GM23338 (cell line): ENCODE results near the gene YLPM1. TPM values are rescaled to one million over a fixed set of nuclear protein-coding genes. Genes with fewer than 3 reads are reported as not detected.

Source experiments
- ATAC-seq: fragments of 200-7000 bp; cut with Tn5 transposase; 3 replicates; pipeline ENCODE4 v1.9.1; 2020
- DNase-seq: peaks from one replicate; pipeline ENCODE4 v3.0.0-alpha.2; 2015; ENCODE audit warnings: low spot score
- H2AFZ ChIP-seq: fragments of 200-600 bp; sonication (generic); 2 replicates; pipeline ENCODE4 v1.8.0; 2016; ENCODE audit warnings: antibody characterized with exemption, mild to moderate bottlenecking, moderate library complexity
- H3F3A ChIP-seq: fragments of 200-600 bp; sonication (generic); replicated peaks from 2 replicates; pipeline ENCODE4 v1.8.0; 2017; ENCODE audit warnings: antibody characterized with exemption, mixed run types, low read depth
- H3K27ac ChIP-seq: fragments of 200-600 bp; sonication (generic); 2 replicates; pipeline ENCODE4 v1.6.1; 2016; ENCODE audit warnings: low read depth
- H3K27me3 ChIP-seq: fragments of 200-600 bp; sonication (generic); 2 replicates; pipeline ENCODE4 v1.8.0; 2016; ENCODE audit warnings: mild to moderate bottlenecking, mixed run types, moderate library complexity; ENCODE audit not compliant: insufficient read depth
- H3K36me3 ChIP-seq: fragments of 200-600 bp; sonication (generic); 2 replicates; pipeline ENCODE4 v1.8.0; 2016; ENCODE audit warnings: mild to moderate bottlenecking; ENCODE audit not compliant: insufficient read depth
- H3K4me1 ChIP-seq: fragments of 200-600 bp; sonication (generic); 2 replicates; pipeline ENCODE4 v1.8.0; 2016; ENCODE audit warnings: mild to moderate bottlenecking, moderate library complexity; ENCODE audit not compliant: insufficient read depth
- H3K4me2 ChIP-seq: fragments of 200-600 bp; sonication (generic); 2 replicates; pipeline ENCODE4 v1.7.1; 2017; ENCODE audit warnings: mixed run types
- H3K4me3 ChIP-seq: fragments of 200-600 bp; sonication (generic); 2 replicates; pipeline ENCODE4 v1.6.1; 2016; ENCODE audit warnings: mixed run types
- H3K79me2 ChIP-seq: fragments of 200-600 bp; sonication (generic); replicated peaks from 2 replicates; pipeline ENCODE4 v1.8.0; 2017; ENCODE audit warnings: mild to moderate bottlenecking; ENCODE audit not compliant: insufficient read depth
- H3K9me2 ChIP-seq: fragments of 200-600 bp; sonication (generic); 2 replicates; pipeline ENCODE4 v1.8.0; 2017; ENCODE audit not compliant: insufficient read depth
- H4K20me1 ChIP-seq: fragments of 200-600 bp; sonication (generic); replicated peaks from 2 replicates; pipeline ENCODE4 v1.8.0; 2017; ENCODE audit warnings: mild to moderate bottlenecking; ENCODE audit not compliant: insufficient read depth
- H3K27ac Mint-ChIP-seq: 2 replicates; pipeline ENCODE4 v1.8.0; 2020; ENCODE audit warnings: inconsistent platforms, mild to moderate bottlenecking, moderate library complexity, mixed read lengths
- H3K27me3 Mint-ChIP-seq: 3 replicates; pipeline ENCODE4 v1.8.0; 2022; ENCODE audit warnings: low read depth, mild to moderate bottlenecking, moderate library complexity, mixed read lengths, inconsistent platforms; ENCODE audit not compliant: insufficient read depth, poor library complexity
- H3K36me3 Mint-ChIP-seq: 3 replicates; pipeline ENCODE4 v1.8.0; 2021; ENCODE audit warnings: low read depth, mild to moderate bottlenecking, inconsistent platforms, moderate library complexity, mixed read lengths
- H3K4me1 Mint-ChIP-seq: 3 replicates; pipeline ENCODE4 v1.8.0; 2020; ENCODE audit warnings: mild to moderate bottlenecking, inconsistent platforms, mixed read lengths
- H3K4me3 Mint-ChIP-seq: 3 replicates; pipeline ENCODE4 v1.8.0; 2021; ENCODE audit warnings: moderate library complexity, mild to moderate bottlenecking, inconsistent platforms, mixed read lengths
- H3K9me3 Mint-ChIP-seq: 3 replicates; pipeline ENCODE4 v1.8.0; 2020; ENCODE audit warnings: moderate library complexity, mild to moderate bottlenecking, inconsistent platforms, mixed read lengths
- CREB1 ChIP-seq: fragments of 250-450 bp; sonication (Bioruptor Pico); IDR thresholded peaks from 2 replicates; pipeline ENCODE4 v1.5.0; 2020; ENCODE audit warnings: low read depth, mild to moderate bottlenecking, moderate library complexity
- EZH2phosphoT487 ChIP-seq: fragments of 200-600 bp; sonication (generic); IDR thresholded peaks from one replicate; pipeline ENCODE4 v1.8.1; 2018; ENCODE audit warnings: antibody characterized with exemption; ENCODE audit not compliant: unreplicated experiment
- NANOG ChIP-seq: IDR thresholded peaks from 2 replicates; pipeline ENCODE4 v1.6.1; 2016; ENCODE audit warnings: antibody characterized with exemption, borderline replicate concordance
- POLR2AphosphoS5 ChIP-seq: IDR thresholded peaks from 2 replicates; pipeline ENCODE4 v1.6.1; 2016; ENCODE audit warnings: antibody characterized with exemption, low read depth
- ZNF114 ChIP-seq: fragments of 250-450 bp; sonication (Bioruptor Pico); IDR thresholded peaks from 2 replicates; pipeline ENCODE4 v1.5.0; 2020; ENCODE audit warnings: mild to moderate bottlenecking, moderate library complexity
- polyA plus RNA-seq: library from polyadenylated mRNA; unstranded; fragments of >200 nt; fragmentation: Nextera tagmentation; extraction: Ambion mirVana; gene quantifications from 2 replicates; pipeline ENCODE4 v1.2.1, GENCODE V29; 2016
- total RNA-seq: library from RNA; depleted of rRNA; stranded (reverse); fragments of >200 nt; shearing (Covaris generic); gene quantifications from 2 replicates; pipeline ENCODE4 v1.2.3, GENCODE V29; 2014
- TF ChIP-seq, protein P1 (sequence below): fragments of 250-450 bp; sonication (Bioruptor Pico); IDR thresholded peaks from 2 replicates; pipeline ENCODE4 v1.5.0; 2020; ENCODE audit warnings: mild to moderate bottlenecking, moderate library complexity
- TF ChIP-seq, protein P2 (sequence below): IDR thresholded peaks from one replicate; pipeline ENCODE4 v1.6.1; 2018; ENCODE audit warnings: antibody characterized with exemption; ENCODE audit not compliant: unreplicated experiment

Gene YLPM1
- total and polyA plus RNA-seq, 2 experiments from 2014 or later, result 39.2 to 58.4 TPM

DNA sequence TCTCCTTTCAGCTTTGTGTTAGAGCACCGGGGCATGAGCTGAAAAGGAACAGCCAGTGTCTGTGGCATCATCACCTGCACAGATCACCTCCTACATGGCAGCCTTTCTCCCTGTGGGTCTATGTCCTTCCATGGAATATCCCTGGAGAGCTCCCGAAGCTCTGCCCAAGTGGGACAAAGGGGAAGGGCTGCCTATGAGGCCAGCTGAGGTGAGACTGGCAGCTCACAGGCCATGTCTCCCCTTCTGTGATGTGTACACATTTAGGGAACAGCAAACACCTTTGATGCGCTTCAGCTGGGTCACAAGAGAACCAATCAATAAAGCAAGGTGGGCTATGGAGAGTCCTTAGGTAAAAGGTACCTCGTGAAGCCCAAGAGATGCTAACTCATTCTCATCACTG lies 108.7 kb downstream of the YLPM1 start (continued):
- TF ChIP-seq, protein P1, sequence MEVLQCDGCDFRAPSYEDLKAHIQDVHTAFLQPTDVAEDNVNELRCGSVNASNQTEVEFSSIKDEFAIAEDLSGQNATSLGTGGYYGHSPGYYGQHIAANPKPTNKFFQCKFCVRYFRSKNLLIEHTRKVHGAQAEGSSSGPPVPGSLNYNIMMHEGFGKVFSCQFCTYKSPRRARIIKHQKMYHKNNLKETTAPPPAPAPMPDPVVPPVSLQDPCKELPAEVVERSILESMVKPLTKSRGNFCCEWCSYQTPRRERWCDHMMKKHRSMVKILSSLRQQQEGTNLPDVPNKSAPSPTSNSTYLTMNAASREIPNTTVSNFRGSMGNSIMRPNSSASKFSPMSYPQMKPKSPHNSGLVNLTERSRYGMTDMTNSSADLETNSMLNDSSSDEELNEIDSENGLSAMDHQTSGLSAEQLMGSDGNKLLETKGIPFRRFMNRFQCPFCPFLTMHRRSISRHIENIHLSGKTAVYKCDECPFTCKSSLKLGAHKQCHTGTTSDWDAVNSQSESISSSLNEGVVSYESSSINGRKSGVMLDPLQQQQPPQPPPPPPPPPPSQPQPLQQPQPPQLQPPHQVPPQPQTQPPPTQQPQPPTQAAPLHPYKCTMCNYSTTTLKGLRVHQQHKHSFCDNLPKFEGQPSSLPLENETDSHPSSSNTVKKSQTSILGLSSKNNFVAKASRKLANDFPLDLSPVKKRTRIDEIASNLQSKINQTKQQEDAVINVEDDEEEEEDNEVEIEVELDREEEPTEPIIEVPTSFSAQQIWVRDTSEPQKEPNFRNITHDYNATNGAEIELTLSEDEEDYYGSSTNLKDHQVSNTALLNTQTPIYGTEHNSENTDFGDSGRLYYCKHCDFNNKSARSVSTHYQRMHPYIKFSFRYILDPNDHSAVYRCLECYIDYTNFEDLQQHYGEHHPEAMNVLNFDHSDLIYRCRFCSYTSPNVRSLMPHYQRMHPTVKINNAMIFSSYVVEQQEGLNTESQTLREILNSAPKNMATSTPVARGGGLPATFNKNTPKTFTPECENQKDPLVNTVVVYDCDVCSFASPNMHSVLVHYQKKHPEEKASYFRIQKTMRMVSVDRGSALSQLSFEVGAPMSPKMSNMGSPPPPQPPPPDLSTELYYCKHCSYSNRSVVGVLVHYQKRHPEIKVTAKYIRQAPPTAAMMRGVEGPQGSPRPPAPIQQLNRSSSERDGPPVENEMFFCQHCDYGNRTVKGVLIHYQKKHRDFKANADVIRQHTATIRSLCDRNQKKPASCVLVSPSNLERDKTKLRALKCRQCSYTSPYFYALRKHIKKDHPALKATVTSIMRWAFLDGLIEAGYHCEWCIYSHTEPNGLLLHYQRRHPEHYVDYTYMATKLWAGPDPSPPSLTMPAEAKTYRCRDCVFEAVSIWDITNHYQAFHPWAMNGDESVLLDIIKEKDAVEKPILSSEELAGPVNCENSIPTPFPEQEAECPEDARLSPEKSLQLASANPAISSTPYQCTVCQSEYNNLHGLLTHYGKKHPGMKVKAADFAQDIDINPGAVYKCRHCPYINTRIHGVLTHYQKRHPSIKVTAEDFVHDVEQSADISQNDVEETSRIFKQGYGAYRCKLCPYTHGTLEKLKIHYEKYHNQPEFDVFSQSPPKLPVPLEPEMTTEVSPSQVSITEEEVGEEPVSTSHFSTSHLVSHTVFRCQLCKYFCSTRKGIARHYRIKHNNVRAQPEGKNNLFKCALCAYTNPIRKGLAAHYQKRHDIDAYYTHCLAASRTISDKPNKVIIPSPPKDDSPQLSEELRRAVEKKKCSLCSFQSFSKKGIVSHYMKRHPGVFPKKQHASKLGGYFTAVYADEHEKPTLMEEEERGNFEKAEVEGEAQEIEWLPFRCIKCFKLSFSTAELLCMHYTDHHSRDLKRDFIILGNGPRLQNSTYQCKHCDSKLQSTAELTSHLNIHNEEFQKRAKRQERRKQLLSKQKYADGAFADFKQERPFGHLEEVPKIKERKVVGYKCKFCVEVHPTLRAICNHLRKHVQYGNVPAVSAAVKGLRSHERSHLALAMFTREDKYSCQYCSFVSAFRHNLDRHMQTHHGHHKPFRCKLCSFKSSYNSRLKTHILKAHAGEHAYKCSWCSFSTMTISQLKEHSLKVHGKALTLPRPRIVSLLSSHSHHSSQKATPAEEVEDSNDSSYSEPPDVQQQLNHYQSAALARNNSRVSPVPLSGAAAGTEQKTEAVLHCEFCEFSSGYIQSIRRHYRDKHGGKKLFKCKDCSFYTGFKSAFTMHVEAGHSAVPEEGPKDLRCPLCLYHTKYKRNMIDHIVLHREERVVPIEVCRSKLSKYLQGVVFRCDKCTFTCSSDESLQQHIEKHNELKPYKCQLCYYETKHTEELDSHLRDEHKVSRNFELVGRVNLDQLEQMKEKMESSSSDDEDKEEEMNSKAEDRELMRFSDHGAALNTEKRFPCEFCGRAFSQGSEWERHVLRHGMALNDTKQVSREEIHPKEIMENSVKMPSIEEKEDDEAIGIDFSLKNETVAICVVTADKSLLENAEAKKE (CRISPR knock-in tag), result no peak
- no peak for TF ChIP-seq EZH2phosphoT487
- no peak for TF ChIP-seq CREB1

DNA sequence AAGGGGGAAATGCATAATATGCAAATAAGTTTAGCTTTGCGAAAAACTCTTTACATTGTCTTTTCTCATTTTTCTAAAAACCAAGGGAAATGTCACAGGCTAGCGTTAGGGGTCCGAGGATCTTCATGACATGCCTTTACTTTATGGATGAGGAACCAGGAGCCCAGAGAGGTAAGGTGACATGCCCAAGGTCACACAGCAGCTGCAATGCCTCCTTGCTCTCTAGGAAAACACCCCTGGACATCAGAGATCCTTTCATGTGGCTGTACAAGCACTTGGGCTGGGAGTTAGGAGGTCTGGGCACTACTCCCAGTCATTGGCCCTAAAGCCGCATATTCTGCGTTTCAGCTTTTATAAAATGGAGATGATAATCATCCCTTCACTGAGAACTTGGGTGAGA lies 112.1 kb downstream of the YLPM1 start:
- H3K4me1 ChIP-seq, result peaks cover 5% of the 10 kb centered on the region; the same call in 1 of the 2 replicates
- H3K27ac ChIP-seq, result no peak overlapping the region
- Mint-ChIP-seq H3K36me3 (no peaks in the 10 kb centered on the region), H3K9me3 (no peaks in the 10 kb centered on the region), H3K27me3 (peaks cover 9% of the 10 kb centered on the region), H3K4me3 (no peak overlapping the region), H3K27ac (no peak overlapping the region), H3K4me1 (peaks cover 12% of the 10 kb centered on the region)
- no peak overlapping the region for H3K4me2 ChIP-seq
- H3F3A ChIP-seq, result no peaks in the 10 kb centered on the region
- 0 out of 2 replicates have a peak overlapping the region, but pooled peaks have one; percentile 96 for H2AFZ ChIP-seq
- no peaks in the 10 kb centered on the region for H3K36me3 ChIP-seq
- no peaks in the 10 kb centered on the region for H3K27me3 ChIP-seq
- H4K20me1 ChIP-seq, result no peaks in the 10 kb centered on the region
- no peak for DNase-seq
- H3K9me2 ChIP-seq, result no peaks in the 10 kb centered on the region
- ATAC-seq, result no peak
- no peaks in the 10 kb centered on the region for H3K79me2 ChIP-seq
- no peak overlapping the region for H3K4me3 ChIP-seq
- TF ChIP-seq POLR2AphosphoS5 (no peak), ZNF114 (CRISPR knock-in tag) (no peak), NANOG (no peak)
- TF ChIP-seq, protein P1 (CRISPR knock-in tag), result no peak
- TF ChIP-seq, protein P2, sequence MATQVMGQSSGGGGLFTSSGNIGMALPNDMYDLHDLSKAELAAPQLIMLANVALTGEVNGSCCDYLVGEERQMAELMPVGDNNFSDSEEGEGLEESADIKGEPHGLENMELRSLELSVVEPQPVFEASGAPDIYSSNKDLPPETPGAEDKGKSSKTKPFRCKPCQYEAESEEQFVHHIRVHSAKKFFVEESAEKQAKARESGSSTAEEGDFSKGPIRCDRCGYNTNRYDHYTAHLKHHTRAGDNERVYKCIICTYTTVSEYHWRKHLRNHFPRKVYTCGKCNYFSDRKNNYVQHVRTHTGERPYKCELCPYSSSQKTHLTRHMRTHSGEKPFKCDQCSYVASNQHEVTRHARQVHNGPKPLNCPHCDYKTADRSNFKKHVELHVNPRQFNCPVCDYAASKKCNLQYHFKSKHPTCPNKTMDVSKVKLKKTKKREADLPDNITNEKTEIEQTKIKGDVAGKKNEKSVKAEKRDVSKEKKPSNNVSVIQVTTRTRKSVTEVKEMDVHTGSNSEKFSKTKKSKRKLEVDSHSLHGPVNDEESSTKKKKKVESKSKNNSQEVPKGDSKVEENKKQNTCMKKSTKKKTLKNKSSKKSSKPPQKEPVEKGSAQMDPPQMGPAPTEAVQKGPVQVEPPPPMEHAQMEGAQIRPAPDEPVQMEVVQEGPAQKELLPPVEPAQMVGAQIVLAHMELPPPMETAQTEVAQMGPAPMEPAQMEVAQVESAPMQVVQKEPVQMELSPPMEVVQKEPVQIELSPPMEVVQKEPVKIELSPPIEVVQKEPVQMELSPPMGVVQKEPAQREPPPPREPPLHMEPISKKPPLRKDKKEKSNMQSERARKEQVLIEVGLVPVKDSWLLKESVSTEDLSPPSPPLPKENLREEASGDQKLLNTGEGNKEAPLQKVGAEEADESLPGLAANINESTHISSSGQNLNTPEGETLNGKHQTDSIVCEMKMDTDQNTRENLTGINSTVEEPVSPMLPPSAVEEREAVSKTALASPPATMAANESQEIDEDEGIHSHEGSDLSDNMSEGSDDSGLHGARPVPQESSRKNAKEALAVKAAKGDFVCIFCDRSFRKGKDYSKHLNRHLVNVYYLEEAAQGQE, result no peak
